ENCODE results near the gene AKAP10.

Gene AKAP10

GRCh38 chr17:19945009-19945626, 32.5 kb downstream of the AKAP10 start:
- H3K27ac ChIP-seq: no peak overlapping the region

GRCh38 chr17:19943599-19943998, 34.0 kb downstream of the AKAP10 start:
- no peak overlapping the region for H3K27ac ChIP-seq

More at GRCh38 chr17:19945009-19945626, 32.5 kb downstream of the AKAP10 start:
- no peak for TF ChIP-seq CTCF (conservative IDR thresholded peaks at IDR 0.05)

GRCh38 chr17:19943026-19943425, 34.6 kb downstream of the AKAP10 start:
- TF ChIP-seq CTCF (conservative IDR thresholded peaks at IDR 0.05): no peak
- no peak overlapping the region for H3K27ac ChIP-seq

More at GRCh38 chr17:19943599-19943998, 34.0 kb downstream of the AKAP10 start:
- TF ChIP-seq CTCF (conservative IDR thresholded peaks at IDR 0.05): no peak

- no peak overlapping the region; the same call in 1 of the 2 replicates for H3K27ac ChIP-seq
- no peak for TF ChIP-seq CTCF (conservative IDR thresholded peaks at IDR 0.05)
Measured at GRCh38 chr17:19940722-19941464, 36.7 kb downstream of the AKAP10 start.

GRCh38 chr17:19939993-19940721, 37.5 kb downstream of the AKAP10 start:
- no peak overlapping the region; the same call in 1 of the 2 replicates for H3K27ac ChIP-seq
- no peak for TF ChIP-seq CTCF (conservative IDR thresholded peaks at IDR 0.05)

GRCh38 chr17:19938736-19939135, 38.9 kb downstream of the AKAP10 start:
- H3K27ac ChIP-seq: peak overlapping the region; percentile 49; the same call in 1 of the 2 replicates

More at GRCh38 chr17:19938736-19939135, 38.9 kb downstream of the AKAP10 start:
- no peak for TF ChIP-seq CTCF (conservative IDR thresholded peaks at IDR 0.05)
